ENCODE data around the gene MRPL1.

The MRPL1 gene

GRCh38 chr4:77990456-77990855 lies 127.8 kb downstream of the MRPL1 start:
- peak; percentile 24 for DNase-seq

DNA sequence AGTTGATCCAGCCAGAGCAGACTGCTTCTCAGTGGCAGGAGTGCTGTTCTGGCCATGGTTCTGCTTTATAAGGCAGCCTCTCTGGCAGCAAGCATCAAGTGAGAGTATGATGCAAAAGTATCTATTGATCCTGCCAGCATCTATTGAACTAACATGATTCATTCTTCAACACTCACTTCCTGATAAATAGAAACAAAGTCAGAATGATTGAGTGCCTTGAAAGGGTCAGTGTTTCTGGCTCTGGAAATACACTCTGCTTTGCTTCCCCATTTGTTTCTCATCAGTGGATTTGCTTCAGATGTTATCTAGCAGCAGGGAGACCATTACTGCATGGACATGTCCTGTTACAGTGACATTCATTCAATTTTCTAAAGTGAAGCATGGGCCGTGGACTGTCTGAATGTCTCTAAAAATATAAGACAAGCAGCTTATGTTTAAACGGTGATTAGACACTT lies 128.3 kb downstream of the MRPL1 start:
- DNase-seq: no peak

DNA sequence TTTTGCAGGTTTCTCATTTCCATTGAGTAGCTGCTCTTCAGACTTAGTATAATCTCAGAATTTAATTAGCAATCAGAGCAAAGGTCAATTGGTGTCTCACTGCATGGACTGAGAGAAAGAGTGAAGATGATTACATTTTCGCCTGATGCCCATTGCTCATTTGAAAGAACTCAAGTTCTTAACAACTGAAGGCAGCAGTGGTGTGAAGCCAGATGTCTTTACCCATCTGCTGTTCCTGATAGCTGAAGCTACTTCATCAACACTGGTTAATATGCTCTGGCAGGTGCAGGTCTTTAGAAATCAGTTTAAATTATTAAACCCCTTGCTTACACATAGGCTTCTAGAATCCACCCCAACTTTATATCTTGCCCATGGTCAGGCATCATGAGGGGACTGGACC lies 130.0 kb downstream of the MRPL1 start:
- no peak for DNase-seq

- no peak for DNase-seq
These were observed 131.6 kb downstream of the MRPL1 start for GRCh38 chr4:77994194-77994721.

- no peak for DNase-seq
These were observed 133.4 kb downstream of the MRPL1 start for GRCh38 chr4:77996076-77996475.

DNA sequence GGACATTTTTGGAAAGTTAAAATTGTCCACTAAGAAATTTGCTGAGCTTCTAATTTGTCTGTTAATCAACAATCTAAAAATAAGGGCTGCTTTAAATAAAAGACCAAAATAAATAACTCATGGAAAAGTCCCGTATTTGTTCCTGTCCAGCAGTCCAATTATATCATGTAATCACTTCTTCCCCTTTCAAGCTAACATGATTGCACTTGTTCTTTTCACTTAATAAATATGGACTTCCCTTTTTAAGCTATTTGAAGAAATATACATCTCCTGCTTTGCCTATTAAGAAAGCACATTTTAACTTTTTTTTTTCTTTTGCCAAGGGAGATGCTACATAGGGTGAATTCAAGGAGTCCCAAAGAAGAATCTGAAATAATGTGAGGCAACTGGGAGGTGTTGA lies 138.9 kb downstream of the MRPL1 start:
- DNase-seq: no peak

DNA sequence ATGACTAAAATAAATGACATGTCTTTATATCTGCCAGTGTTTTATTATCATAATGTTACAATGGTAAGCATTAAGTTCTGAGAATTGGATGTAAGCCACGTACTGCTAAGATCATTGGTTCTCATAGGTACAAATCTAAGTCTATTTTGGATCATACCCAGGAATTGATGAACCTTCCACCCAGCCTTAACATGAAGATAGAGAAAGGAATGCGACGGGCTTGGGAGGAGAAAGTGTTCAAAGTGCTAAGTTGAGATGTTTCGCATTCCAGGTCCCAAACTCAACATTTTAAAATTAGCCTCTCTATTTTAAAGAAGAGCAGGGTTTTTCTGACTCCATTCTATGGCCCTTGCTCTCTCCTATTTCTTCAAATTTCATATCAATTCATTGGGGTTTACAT lies 139.6 kb downstream of the MRPL1 start:
- no peak for DNase-seq
